HG02981 (cell line): ENCODE results near the gene MIF.
"Not testable (repeated sequence)": the region's sequence is repeated elsewhere in the genome, so short reads cannot be mapped to it uniquely, and the experiment has no call there.

Experiments
- ATAC-seq: cut with Tn5 transposase; IDR thresholded peaks from one replicate; pipeline ENCODE4 v1.9.1; 2021; ENCODE audit warnings: mild to moderate bottlenecking, moderate library complexity; ENCODE audit not compliant: unreplicated experiment

MIF gene

DNA sequence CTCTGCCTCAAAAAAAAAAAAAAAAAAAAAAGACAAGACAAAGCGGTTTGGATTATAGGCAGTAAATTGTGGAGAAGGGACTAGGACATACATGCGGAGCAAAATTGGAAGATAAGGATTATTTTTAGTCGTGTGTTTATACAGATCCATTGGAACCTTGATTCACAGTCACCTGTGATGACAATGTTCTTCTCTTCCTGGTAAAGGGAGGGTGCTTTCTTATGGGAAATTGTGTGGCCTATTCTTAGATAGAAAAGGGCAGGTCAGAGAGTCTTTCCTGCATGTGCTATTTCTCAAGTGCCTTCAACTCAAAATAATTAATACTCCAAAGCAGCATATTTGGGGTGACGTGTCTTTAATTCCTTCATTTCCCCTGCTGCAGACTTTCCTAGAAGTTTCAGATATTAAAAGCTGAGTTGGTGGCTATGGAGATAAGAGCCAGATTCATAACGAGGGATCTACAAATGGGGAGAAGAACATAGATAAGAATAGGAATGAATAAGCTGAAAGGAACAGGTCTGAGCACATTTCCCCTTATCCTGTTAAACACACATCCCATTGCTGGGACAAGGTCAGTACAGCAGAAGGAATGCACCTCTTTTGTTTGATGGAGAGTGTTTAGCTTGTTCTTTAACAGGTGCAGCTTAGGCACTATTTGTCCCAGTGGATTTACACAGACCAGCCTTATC is 44.3 kb downstream of the MIF start:
- ATAC-seq, result no peak

DNA sequence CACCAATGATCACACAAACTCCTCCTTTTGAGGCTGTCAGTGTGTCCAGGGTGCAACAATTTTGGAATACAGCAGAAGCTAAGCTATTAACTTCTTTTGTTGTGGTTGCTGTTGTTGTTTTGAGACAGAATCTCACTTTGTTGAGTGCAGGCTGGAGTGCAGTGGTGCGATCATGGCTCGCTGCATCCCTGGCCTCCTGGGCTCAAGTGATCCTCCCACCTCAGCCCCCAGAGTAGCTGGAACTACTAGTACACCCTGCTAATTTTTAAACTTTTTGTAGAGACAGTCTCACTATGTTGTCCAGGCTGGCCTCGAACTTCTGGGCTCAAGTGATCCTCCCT is 44.8 kb downstream of the MIF start:
- ATAC-seq, result no peak

DNA sequence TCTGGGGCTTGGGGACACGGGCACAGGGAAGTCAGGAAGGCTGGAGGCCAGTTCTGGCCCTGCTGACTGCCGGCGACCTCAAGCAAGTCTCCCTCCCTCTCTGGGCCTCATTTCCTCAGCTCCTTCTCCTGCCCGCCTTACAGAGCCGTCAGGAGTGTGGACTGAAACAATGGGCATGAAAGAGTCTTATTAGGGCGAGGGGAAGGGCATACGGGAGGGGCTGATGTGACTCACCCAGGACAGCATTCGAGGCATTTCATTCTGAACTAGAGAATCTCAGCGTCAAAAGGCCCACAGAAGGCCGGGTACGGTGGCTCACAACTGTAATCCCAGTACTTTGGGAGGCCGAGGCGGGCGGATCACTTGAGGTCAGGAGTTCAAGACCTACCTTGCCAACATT is 46.0 kb downstream of the MIF start:
- ATAC-seq, result not testable (repeated sequence)
